HepG2 (cell line): ENCODE measurements around the gene ZFP36. TPM values are rescaled to one million over a fixed set of nuclear protein-coding genes. Genes with fewer than 3 reads are reported as not detected.
A peak's percentile ranks its signal among the peaks of the same experiment; 100 is the strongest.

Experiments used
- ELF3 ChIP-seq: IDR thresholded peaks from 2 replicates; pipeline ENCODE4 v1.6.1; 2016; ENCODE audit warnings: missing genetic modification reagents, missing compliant biosample characterization
- FOXO4 ChIP-seq: sonication (generic); formaldehyde crosslinking; conservative IDR thresholded peaks from 2 replicates; pipeline ENCODE4 v1.8.1; 2023; ENCODE audit warnings: missing genetic modification reagents
- KIAA2018 ChIP-seq: sonication (generic); formaldehyde crosslinking; IDR thresholded peaks from 2 replicates; pipeline ENCODE4 v1.5.0; 2020; ENCODE audit warnings: mild to moderate bottlenecking, missing genetic modification reagents, borderline replicate concordance
- KLF13 ChIP-seq: sonication (generic); formaldehyde crosslinking; IDR thresholded peaks from 2 replicates; pipeline ENCODE4 v1.4.0; 2020; ENCODE audit warnings: mild to moderate bottlenecking, missing genetic modification reagents
- ONECUT2 ChIP-seq: sonication (generic); formaldehyde crosslinking; IDR thresholded peaks from 2 replicates; pipeline ENCODE4 v1.4.0; 2020; ENCODE audit warnings: missing genetic modification reagents
- POGZ ChIP-seq: sonication (generic); formaldehyde crosslinking; IDR thresholded peaks from 2 replicates; pipeline ENCODE4 v1.4.0; 2020; ENCODE audit warnings: mild to moderate bottlenecking, missing genetic modification reagents
- SNAI1 ChIP-seq: sonication (generic); formaldehyde crosslinking; IDR thresholded peaks from 2 replicates; pipeline ENCODE4 v1.5.0; 2020; ENCODE audit warnings: mild to moderate bottlenecking, missing genetic modification reagents, borderline replicate concordance
- SNRNP70 ChIP-seq: fragments of 200-400 bp; formaldehyde crosslinking; IDR thresholded peaks from 2 replicates; pipeline ENCODE4 v1.6.1; 2017; ENCODE audit warnings: mild to moderate bottlenecking, low read depth, low read length, moderate library complexity
- ZNF547 ChIP-seq: sonication (generic); formaldehyde crosslinking; IDR thresholded peaks from 2 replicates; pipeline ENCODE4 v1.5.1; 2020; ENCODE audit warnings: mild to moderate bottlenecking, missing genetic modification reagents
- ZUFSP ChIP-seq: sonication (generic); formaldehyde crosslinking; IDR thresholded peaks from 2 replicates; pipeline ENCODE4 v1.9.0; 2021; ENCODE audit warnings: missing genetic modification reagents, mild to moderate bottlenecking, borderline replicate concordance
- polyA plus RNA-seq, 8 experiments: library from polyadenylated mRNA; depleted of rRNA in 3 of 8; stranded (reverse) in 7 of 8; unstranded in 1 of 8; fragments of >200 nt; fragmentation: Illumina TruSeq in 4 of 8; extraction: Trizol in 4 of 8; gene quantifications; 2 replicates each; pipeline versions ENCODE4 v1.2.1 to v1.2.3, GENCODE V29; 2011 to 2016; ENCODE audit warnings: low read depth in 4 of 8, missing spikeins in 1 of 8, mixed read lengths in 1 of 8; ENCODE audit not compliant: insufficient read depth in 1 of 8
- total RNA-seq, 5 experiments: library from RNA; depleted of rRNA; stranded (reverse); fragments of >200 nt; fragmentation: Illumina TruSeq; extraction: Trizol; gene quantifications; 2 replicates each; pipeline ENCODE4 v1.2.3, GENCODE V29; 2016; ENCODE audit warnings: low read depth in 1 of 5
- TF ChIP-seq, protein P1 (sequence below): IDR thresholded peaks from 2 replicates; pipeline ENCODE4 v1.6.1; 2016; ENCODE audit warnings: low read depth
- TF ChIP-seq, protein P2 (sequence below), 2 experiments: fragments of 450-650 bp in 1 of 2; sonication (generic) in 1 of 2; formaldehyde crosslinking; IDR thresholded peaks; 2 replicates each; pipeline versions ENCODE4 v1.5.0 to v1.8.0; 2020 to 2022; ENCODE audit warnings: mild to moderate bottlenecking in 1 of 2, missing genetic modification reagents in 1 of 2
- TF ChIP-seq, protein P3 (sequence below): sonication (generic); formaldehyde crosslinking; IDR thresholded peaks from 2 replicates; pipeline ENCODE4 v1.5.1; 2020; ENCODE audit warnings: missing genetic modification reagents, mild to moderate bottlenecking, borderline replicate concordance

The ZFP36 gene
- total and polyA plus RNA-seq, 2 of the 13 experiments (the other 11 are each of a cell fraction or from before 2014, with no cell fraction given): 1.4 to 1.7 TPM

GRCh38 chr19:39390751-39391437 lies 15.8 kb upstream of the ZFP36 start, which contains the start of the genes MED29 and PAF1 (continued):
- TF ChIP-seq FOXO4 (CRISPR knock-in tag) (no peak), KIAA2018 (CRISPR knock-in tag) (no peak), ELF3 (CRISPR knock-in tag) (no peak), ZUFSP (CRISPR knock-in tag) (no peak), KLF13 (CRISPR knock-in tag) (no peak), POGZ (0 out of 2 replicates have a peak, but pooled peaks have one; percentile 41), ONECUT2 (CRISPR knock-in tag) (peak; percentile 67), SNRNP70 (no peak), SNAI1 (CRISPR knock-in tag) (no peak), ZNF547 (CRISPR knock-in tag) (peak; percentile 61)
- TF ChIP-seq, protein P1, sequence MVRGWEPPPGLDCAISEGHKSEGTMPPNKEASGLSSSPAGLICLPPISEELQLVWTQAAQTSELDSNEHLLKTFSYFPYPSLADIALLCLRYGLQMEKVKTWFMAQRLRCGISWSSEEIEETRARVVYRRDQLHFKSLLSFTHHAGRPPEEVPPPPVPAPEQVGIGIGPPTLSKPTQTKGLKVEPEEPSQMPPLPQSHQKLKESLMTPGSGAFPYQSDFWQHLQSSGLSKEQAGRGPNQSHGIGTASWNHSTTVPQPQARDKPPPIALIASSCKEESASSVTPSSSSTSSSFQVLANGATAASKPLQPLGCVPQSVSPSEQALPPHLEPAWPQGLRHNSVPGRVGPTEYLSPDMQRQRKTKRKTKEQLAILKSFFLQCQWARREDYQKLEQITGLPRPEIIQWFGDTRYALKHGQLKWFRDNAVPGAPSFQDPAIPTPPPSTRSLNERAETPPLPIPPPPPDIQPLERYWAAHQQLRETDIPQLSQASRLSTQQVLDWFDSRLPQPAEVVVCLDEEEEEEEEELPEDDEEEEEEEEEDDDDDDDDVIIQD (CRISPR knock-in tag): no peak
- TF ChIP-seq, protein P2, sequence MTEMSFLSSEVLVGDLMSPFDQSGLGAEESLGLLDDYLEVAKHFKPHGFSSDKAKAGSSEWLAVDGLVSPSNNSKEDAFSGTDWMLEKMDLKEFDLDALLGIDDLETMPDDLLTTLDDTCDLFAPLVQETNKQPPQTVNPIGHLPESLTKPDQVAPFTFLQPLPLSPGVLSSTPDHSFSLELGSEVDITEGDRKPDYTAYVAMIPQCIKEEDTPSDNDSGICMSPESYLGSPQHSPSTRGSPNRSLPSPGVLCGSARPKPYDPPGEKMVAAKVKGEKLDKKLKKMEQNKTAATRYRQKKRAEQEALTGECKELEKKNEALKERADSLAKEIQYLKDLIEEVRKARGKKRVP (CRISPR knock-in tag; IDR thresholded peaks at IDR 0.05): peak in 1 of 2 experiments; percentile 25; a peak in 2 of 4 replicates
- TF ChIP-seq, protein P3, sequence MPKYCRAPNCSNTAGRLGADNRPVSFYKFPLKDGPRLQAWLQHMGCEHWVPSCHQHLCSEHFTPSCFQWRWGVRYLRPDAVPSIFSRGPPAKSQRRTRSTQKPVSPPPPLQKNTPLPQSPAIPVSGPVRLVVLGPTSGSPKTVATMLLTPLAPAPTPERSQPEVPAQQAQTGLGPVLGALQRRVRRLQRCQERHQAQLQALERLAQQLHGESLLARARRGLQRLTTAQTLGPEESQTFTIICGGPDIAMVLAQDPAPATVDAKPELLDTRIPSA (CRISPR knock-in tag): no peak
